GM12892 (cell line): ENCODE measurements around the gene PRKD1.

Experiments
- POLR2A ChIP-seq: IDR thresholded peaks from 2 replicates; pipeline ENCODE4 v1.6.1; 2011; ENCODE audit warnings: low read depth, low read length, control low read depth
- POLR2AphosphoS5 ChIP-seq: IDR thresholded peaks from 2 replicates; pipeline ENCODE4 v1.6.1; 2011; ENCODE audit warnings: low read depth, low read length, control low read depth
- TAF1 ChIP-seq: IDR thresholded peaks from 2 replicates; pipeline ENCODE4 v1.6.1; 2011; ENCODE audit warnings: low read depth, mild to moderate bottlenecking, control low read depth, low read length, borderline replicate concordance

- no peak for TF ChIP-seq POLR2AphosphoS5
- no peak for TF ChIP-seq POLR2A
- TF ChIP-seq TAF1, result no peak
Measured at GRCh38 chr14:29905543-29905942, 22.1 kb downstream of the PRKD1 start.
